GM10266 (cell line): ENCODE measurements around the gene APOO.
"Not testable (repeated sequence)": the region's sequence is repeated elsewhere in the genome, so short reads cannot be mapped to it uniquely, and the experiment has no call there.

Experiments
- DNase-seq: peaks from one replicate; pipeline ENCODE4 v3.0.0; 2012; ENCODE audit errors: extremely low spot score
- TF ChIP-seq, protein P1 (sequence below): IDR thresholded peaks from 2 replicates; pipeline ENCODE4 v1.5.1; 2012; ENCODE audit warnings: mild to moderate bottlenecking, low read depth; ENCODE audit not compliant: control insufficient read depth, insufficient read depth; ENCODE audit errors: missing control alignments

Gene APOO

GRCh38 chrX:23884427-23885024 lies 23.2 kb downstream of the APOO start:
- TF ChIP-seq, protein P1, sequence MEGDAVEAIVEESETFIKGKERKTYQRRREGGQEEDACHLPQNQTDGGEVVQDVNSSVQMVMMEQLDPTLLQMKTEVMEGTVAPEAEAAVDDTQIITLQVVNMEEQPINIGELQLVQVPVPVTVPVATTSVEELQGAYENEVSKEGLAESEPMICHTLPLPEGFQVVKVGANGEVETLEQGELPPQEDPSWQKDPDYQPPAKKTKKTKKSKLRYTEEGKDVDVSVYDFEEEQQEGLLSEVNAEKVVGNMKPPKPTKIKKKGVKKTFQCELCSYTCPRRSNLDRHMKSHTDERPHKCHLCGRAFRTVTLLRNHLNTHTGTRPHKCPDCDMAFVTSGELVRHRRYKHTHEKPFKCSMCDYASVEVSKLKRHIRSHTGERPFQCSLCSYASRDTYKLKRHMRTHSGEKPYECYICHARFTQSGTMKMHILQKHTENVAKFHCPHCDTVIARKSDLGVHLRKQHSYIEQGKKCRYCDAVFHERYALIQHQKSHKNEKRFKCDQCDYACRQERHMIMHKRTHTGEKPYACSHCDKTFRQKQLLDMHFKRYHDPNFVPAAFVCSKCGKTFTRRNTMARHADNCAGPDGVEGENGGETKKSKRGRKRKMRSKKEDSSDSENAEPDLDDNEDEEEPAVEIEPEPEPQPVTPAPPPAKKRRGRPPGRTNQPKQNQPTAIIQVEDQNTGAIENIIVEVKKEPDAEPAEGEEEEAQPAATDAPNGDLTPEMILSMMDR, result no peak
- no peak for DNase-seq

DNA sequence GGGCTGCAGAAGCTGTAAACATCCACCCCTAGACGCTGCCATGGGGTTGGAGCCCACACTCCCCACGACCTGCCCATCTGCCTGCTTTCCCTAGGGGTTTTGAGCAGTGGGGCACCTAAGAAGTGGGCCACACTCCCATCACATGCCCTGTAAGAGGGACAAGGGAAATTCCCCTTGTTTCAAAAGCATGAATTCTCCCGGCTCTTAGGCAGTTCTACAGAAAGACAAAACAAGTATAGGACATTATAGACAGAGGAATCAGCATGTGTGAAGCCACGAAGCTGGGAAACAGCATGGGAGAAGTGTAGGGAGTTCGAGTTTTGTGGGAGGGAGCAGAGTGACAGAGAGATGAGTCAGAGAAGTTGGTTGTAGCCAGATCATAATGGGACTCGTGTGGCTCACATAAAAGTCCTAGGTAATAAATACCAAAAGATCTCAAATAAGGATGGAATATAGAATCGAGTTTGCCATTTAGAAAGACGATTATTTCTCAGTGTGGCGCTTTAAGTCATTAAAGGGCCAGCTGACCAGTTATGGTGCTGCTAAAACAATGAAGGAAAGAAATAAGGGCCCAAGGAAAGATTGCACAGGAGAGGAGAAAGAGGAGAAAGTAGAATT lies 23.9 kb downstream of the APOO start:
- no peak for DNase-seq
- TF ChIP-seq, protein P1, result no peak

GRCh38 chrX:23879380-23880090 lies 28.2 kb downstream of the APOO start:
- DNase-seq, result no peak
- TF ChIP-seq, protein P1, result no peak

GRCh38 chrX:23871905-23872546 lies 35.7 kb downstream of the APOO start:
- no peak for DNase-seq
- TF ChIP-seq, protein P1, result no peak

DNA sequence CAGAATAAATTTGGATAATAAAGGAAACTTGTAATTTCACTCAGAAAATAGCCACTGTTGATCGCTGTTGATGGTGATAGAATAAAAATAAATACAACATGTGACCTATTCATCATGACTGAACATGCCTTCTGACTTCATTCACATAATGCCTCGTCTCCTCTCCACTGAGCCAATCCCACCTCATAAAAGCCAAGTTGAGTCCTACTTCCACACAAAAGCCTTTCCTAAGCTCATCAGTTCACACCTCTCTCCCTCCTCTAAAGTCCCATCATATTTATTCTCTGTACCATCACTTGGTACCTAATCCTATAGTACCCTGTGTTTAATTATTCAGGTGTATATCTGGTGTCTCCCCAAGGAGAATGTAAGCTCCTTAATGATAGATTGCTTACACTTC lies 37.7 kb downstream of the APOO start:
- TF ChIP-seq, protein P1, result no peak
- DNase-seq, result no peak

- TF ChIP-seq, protein P1, result no peak
- no peak for DNase-seq
Observed at GRCh38 chrX:23864742-23865326, 42.9 kb downstream of the APOO start.

DNA sequence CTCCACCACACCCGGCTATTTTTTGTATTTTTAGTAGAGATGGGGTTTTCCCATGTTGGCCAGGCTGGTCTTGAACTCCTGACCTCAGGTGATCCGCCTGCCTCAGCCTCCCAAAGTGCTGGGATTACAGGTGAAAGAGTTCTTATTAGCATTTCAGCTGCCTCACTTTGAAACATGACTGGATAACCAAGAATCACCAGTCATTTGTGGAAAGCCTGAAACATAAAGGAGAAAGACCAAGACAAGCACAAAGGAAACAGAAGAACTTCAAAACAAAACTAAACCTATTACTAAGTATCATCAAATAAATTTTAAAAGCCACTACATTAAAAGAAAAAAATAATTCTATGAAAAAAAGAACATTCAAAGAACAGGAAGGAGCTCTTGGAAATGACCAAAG lies 45.8 kb downstream of the APOO start:
- DNase-seq, result not testable (repeated sequence)
